Activated CD8-positive, alpha-beta T cell treated with anti-CD3 and anti-CD28 coated beads for 36 hours (primary cell): Measurements from ENCODE around the gene USP40. TPM values are rescaled to one million over a fixed set of nuclear protein-coding genes. Genes with fewer than 3 reads are reported as not detected.

Experiments
- ATAC-seq: fragments of 200-7000 bp; cut with Tn5 transposase; one replicate; pipeline ENCODE4 v1.10.0; 2021; ENCODE audit warnings: mild to moderate bottlenecking, moderate library complexity
- CTCF ChIA-PET: fragments of 350-600 bp; sonication (Branson Sonifier 250); formaldehyde crosslinking; loops from one replicate; lab custom pipeline; 2021; ENCODE audit warnings: antibody characterized with exemption; lab: Charles Lee
- POLR2A ChIA-PET: fragments of 350-600 bp; sonication (Branson Sonifier 250); formaldehyde crosslinking; loops from one replicate; lab custom pipeline; 2021; ENCODE audit warnings: antibody characterized with exemption; lab: Charles Lee
- DNase-seq: peaks from one replicate; pipeline ENCODE4 v3.0.0-alpha.2; 2020
- H3K27ac Mint-ChIP-seq: one replicate; pipeline ENCODE4 v1.8.0; 2021; ENCODE audit warnings: mild to moderate bottlenecking, mixed read lengths
- H3K27me3 Mint-ChIP-seq: one replicate; pipeline ENCODE4 v1.8.0; 2021; ENCODE audit warnings: mixed read lengths
- H3K36me3 Mint-ChIP-seq: one replicate; pipeline ENCODE4 v1.8.0; 2021; ENCODE audit warnings: low read depth, mixed read lengths
- H3K4me1 Mint-ChIP-seq: one replicate; pipeline ENCODE4 v1.8.0; 2021; ENCODE audit warnings: low read depth, mixed read lengths
- H3K4me3 Mint-ChIP-seq: one replicate; pipeline ENCODE4 v1.8.0; 2021; ENCODE audit warnings: mild to moderate bottlenecking, moderate library complexity, mixed read lengths
- H3K9me3 Mint-ChIP-seq: one replicate; pipeline ENCODE4 v1.8.0; 2021; ENCODE audit warnings: mixed read lengths
- intact Hi-C: fragments of 100-400 bp; cut with micrococcal nuclease; formaldehyde crosslinking; loops from one replicate; pipeline ENCODE4 v1.10.0; 2022
- total RNA-seq, 2 experiments: library from RNA; stranded (reverse); gene quantifications; one replicate each; pipeline ENCODE4 v1.2.3, GENCODE V29; 2021
- TF ChIP-seq, protein P1 (sequence below): fragments of 200-600 bp; IDR thresholded peaks from one replicate; pipeline ENCODE4 v1.8.0; 2022; ENCODE audit warnings: antibody characterized with exemption, mild to moderate bottlenecking

The USP40 gene
- total RNA-seq, 2 experiments from 2014 or later: 14.0 to 15.8 TPM

DNA sequence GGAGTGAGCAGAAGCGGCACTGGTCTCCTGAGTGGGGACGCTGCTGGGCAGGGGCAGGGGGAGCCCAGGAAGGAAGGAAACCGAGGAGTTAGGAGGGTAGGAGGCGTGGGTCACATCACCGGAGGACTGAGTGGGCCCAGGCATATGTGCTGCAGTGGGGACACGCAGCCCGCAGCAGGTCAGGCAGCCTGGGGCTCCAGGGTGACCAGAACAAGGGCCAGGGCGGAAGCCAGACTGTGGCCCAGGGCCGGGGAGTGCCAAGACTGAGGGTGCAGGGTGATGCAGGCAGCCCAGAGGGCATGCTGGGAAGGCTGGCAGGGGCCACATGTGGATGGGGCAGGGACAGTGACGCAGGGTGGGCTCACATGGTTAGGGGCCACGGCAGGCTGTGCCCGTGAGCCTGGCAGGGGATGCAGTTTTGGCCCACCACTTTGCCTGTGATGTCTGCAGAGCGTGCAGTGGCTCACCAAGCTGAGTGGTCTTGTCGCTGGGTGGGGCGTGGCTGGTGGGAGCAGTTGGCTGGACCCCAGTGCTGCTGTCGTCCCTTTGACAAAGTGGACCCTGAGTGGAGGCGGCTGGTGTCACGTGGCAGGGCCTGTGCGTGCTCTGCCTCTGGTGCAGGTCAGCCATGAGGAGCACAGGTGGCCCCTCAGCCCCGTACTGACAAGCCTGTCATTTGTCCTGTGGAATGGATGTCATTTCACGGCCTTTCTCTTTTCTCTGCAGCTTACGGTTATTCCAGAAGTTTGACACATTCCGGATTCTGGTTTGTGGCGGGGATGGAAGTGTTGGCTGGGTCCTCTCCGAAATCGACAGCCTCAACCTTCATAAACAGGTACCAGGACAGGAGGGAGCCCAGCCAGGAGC, 125.2 kb downstream of the USP40 start:
- POLR2A ChIA-PET: interaction anchor here (0.8 to 1.3 kb wide), 4 partner anchors 13 to 19 kb away, joined by 3 to 4 read pairs (median 4); no protein-coding TSS in a partner anchor
- no peaks in the 10 kb centered on the region for H3K9me3 Mint-ChIP-seq
- intact Hi-C loops: loop anchor here (2.0 to 10.0 kb wide), 3 partner anchors 37 to 87 kb away; partner anchors contain the start of gene DGKD
- H3K36me3 Mint-ChIP-seq: peaks cover 35% of the 10 kb centered on the region
- H3K4me3 Mint-ChIP-seq: no peak overlapping the region
- peaks cover 21% of the 10 kb centered on the region for H3K4me1 Mint-ChIP-seq
- ATAC-seq: no peak
- peak overlapping the region; percentile 54 for H3K27ac Mint-ChIP-seq
- DNase-seq: no peak
- TF ChIP-seq, protein P1, sequence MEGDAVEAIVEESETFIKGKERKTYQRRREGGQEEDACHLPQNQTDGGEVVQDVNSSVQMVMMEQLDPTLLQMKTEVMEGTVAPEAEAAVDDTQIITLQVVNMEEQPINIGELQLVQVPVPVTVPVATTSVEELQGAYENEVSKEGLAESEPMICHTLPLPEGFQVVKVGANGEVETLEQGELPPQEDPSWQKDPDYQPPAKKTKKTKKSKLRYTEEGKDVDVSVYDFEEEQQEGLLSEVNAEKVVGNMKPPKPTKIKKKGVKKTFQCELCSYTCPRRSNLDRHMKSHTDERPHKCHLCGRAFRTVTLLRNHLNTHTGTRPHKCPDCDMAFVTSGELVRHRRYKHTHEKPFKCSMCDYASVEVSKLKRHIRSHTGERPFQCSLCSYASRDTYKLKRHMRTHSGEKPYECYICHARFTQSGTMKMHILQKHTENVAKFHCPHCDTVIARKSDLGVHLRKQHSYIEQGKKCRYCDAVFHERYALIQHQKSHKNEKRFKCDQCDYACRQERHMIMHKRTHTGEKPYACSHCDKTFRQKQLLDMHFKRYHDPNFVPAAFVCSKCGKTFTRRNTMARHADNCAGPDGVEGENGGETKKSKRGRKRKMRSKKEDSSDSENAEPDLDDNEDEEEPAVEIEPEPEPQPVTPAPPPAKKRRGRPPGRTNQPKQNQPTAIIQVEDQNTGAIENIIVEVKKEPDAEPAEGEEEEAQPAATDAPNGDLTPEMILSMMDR: no peak
- CTCF ChIA-PET: interaction anchor here (2.0 to 10.0 kb wide), 2 partner anchors 23 to 38 kb away, joined by 21 to 213 read pairs; no protein-coding TSS in a partner anchor
- no peaks in the 10 kb centered on the region for H3K27me3 Mint-ChIP-seq

DNA sequence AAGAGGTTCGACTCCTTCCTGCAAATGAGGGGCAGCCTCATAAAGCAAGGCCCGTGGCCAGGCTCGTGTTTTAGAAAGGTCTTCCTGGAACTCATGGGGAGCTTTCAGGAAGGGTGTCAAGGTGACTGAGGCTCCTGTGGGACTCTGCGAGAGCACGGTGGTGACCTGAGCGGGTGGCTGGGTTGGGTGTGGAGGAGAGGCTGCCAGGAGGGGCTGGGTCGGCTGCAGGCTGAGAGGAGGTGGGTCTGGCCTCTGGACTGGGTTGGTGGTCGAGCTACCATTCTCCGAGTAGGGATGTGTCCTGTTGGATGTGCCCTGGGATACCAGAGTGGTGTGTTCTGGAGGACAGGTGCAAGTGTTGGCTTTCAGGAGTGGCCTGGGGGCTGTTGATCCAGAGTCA, 125.9 kb downstream of the USP40 start:
- peaks cover 21% of the 10 kb centered on the region for H3K4me1 Mint-ChIP-seq
- peak overlapping the region; percentile 54 for H3K27ac Mint-ChIP-seq
- TF ChIP-seq, protein P1: no peak
- ATAC-seq (no peak), DNase-seq (no peak)
- no peak overlapping the region for H3K4me3 Mint-ChIP-seq
- CTCF ChIA-PET: interaction anchor here (10.0 kb wide), 1 partner anchor 37 kb away, joined by 213 read pairs; no protein-coding TSS in a partner anchor
- POLR2A ChIA-PET: interaction anchor here (0.8 to 1.3 kb wide), 4 partner anchors 12 to 22 kb away, joined by 3 to 4 read pairs (median 4); no protein-coding TSS in a partner anchor
- no peaks in the 10 kb centered on the region for H3K27me3 Mint-ChIP-seq
- peaks cover 33% of the 10 kb centered on the region for H3K36me3 Mint-ChIP-seq
- intact Hi-C loops: loop anchor here (10.0 kb wide), 2 partner anchors 56 to 86 kb away; partner anchors contain the start of gene DGKD
- no peaks in the 10 kb centered on the region for H3K9me3 Mint-ChIP-seq

DNA sequence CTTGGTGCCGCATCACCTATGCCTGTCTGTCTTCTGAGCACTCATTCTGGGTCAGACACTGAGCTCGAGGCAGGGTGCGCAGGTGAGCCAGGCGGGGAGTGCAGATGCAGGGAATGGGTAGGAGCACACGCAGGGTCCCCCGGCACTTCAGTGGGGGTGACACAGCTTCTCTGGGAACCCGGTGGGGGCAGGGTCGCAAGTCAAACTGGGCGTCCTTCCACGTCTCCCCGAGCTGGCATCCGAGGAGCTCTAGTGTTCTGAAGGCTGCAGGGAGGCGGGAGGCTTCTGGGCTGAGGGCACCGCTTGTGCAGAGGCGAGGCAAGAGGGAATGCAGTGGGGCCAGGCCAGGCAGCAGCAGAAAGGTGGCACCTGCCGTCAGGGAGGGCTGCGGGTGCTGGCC, 126.3 kb downstream of the USP40 start:
- Mint-ChIP-seq H3K4me1 (peaks cover 21% of the 10 kb centered on the region), H3K4me3 (no peak overlapping the region), H3K27me3 (no peaks in the 10 kb centered on the region), H3K36me3 (peaks cover 30% of the 10 kb centered on the region), H3K9me3 (no peaks in the 10 kb centered on the region), H3K27ac (peak overlapping the region; percentile 46)
- ChIA-PET CTCF (interaction anchor here (0.6 to 10.0 kb wide), 2 partner anchors 33 to 37 kb away, joined by 3 to 213 read pairs; no protein-coding TSS in a partner anchor), POLR2A (interaction anchor here (0.8 to 1.3 kb wide), 5 partner anchors 12 to 34 kb away, joined by 3 to 4 read pairs (median 4); no protein-coding TSS in a partner anchor)
- TF ChIP-seq, protein P1: no peak
- ATAC-seq (no peak), DNase-seq (no peak)
- intact Hi-C loops: loop anchor here (10.0 kb wide), 2 partner anchors 56 to 86 kb away; partner anchors contain the start of gene DGKD

DNA sequence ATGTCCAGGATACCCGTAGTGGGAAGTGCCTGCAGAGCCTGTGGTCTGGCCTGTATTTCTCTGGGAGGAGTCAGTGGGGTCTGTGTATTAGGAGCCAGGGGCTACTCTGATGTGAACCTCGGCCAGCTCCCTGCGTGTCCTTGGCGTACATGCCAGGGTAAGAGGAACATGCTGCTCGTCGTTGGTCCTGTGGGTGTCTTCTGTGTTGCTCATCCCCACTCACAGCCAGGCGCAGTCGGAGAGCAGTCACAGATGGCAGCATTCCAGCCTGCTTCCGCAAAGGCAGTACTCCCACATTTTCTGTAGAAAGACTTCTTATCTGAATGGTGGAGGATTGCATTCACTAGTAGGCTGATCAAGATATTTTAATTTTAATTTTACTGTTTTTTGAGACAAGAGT, 127.4 kb downstream of the USP40 start:
- POLR2A ChIA-PET: no interaction called here
- DNase-seq (no peak), ATAC-seq (no peak)
- Mint-ChIP-seq H3K27ac (no peak overlapping the region), H3K36me3 (peaks cover 26% of the 10 kb centered on the region), H3K27me3 (no peaks in the 10 kb centered on the region), H3K4me1 (peaks cover 21% of the 10 kb centered on the region), H3K4me3 (no peak overlapping the region), H3K9me3 (no peaks in the 10 kb centered on the region)
- intact Hi-C loops: no loop called here
- TF ChIP-seq, protein P1: no peak
- CTCF ChIA-PET: interaction anchor here (10.0 kb wide), 1 partner anchor 36 kb away, joined by 213 read pairs; no protein-coding TSS in a partner anchor
